Left cardiac atrium (tissue), 4 donors: ENCODE data around the gene ZSCAN12. TPM values are rescaled to one million over a fixed set of nuclear protein-coding genes. Genes with fewer than 3 reads are reported as not detected.
A peak's percentile ranks its signal among the peaks of the same experiment; 100 is the strongest.
"Not testable (repeated sequence)": the region's sequence is repeated elsewhere in the genome, so short reads cannot be mapped to it uniquely, and the experiment has no call there.

ENCODE experiments used
- ATAC-seq, 2 donors: fragments of 200-7000 bp; cut with Tn5 transposase; one replicate each; pipeline ENCODE4 v1.9.1; 2020; ENCODE audit warnings: mild to moderate bottlenecking in 2 of 2, moderate library complexity in 2 of 2
- DNase-seq: peaks from one replicate; pipeline ENCODE4 v3.0.0-alpha.2; 2020
- intact Hi-C, 2 donors: fragments of 100-400 bp; cut with DNase I; formaldehyde crosslinking; loops; one replicate each; pipeline versions ENCODE4 v1.14.1 to v1.15.1; 2022 to 2023
- total RNA-seq, 2 donors: library from RNA; stranded (reverse); fragmentation: NEBNext Ultra II Directional; extraction: Animal tissue kit (Norgen Biotek cat#: 25700); gene quantifications; one replicate each; pipeline ENCODE4 v1.2.1, GENCODE V29; 2021
- donor health status: DM: no; HTN: yes; CAD: no.
- donor health status: DM: no; HTN: yes; CAD: no; lungs with severe emphysema.
- donor health status: DM: yes; HTN: yes; CAD: no.
- donor health status: Dilated cardiomyopathy.

Gene ZSCAN12
- total RNA-seq, 2 donors from 2014 or later, result 2.6 to 3.7 TPM

DNA sequence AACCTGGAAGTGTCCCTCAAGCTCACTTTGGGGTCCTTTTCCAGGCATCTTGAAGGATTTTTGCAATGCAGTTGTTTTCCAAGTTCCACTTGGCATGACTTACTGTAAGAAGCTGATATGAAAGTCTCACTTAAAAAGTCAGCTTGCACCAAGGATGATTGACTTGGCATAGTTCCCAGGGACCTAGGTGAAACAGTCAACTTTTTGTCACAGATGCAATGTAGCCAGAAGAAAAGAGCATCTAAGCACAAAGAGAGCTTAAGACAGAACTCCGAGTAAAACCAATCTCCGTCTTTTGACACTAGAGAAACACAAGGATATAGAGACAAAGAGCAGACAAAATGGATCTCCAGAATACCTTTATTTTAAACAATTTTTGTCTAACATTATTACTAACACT is 2.6 kb upstream of the ZSCAN12 start:
- intact Hi-C loops, result loop anchor here in 1 of 2 donors (5.0 kb wide), 1 partner anchor 40 kb away; the partner anchor contains the start of gene ZSCAN23
- no peak for DNase-seq
- ATAC-seq, result no peak

DNA sequence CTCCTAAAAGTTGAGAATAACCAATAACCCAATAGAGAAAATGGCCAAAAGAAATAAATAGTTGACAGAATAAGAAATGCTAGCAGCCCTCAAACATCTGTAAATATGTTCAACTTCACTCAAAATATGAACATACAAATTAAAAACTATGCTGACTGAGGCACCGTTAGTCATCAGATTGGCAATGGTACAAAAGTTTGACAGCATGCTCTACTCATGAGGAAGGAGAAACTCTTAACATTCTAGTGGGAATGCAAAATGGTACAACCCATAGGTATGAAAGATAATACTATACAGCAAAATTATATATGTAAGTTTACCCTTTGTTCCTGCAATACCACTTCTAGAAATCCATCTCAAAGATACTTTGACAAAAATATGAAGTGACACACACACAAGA is 1.6 kb upstream of the ZSCAN12 start:
- DNase-seq (no peak), ATAC-seq (no peak)
- intact Hi-C loops, result loop anchor here in 1 of 2 donors (5.0 kb wide), 1 partner anchor 41 kb away; the partner anchor contains the start of gene ZSCAN23

DNA sequence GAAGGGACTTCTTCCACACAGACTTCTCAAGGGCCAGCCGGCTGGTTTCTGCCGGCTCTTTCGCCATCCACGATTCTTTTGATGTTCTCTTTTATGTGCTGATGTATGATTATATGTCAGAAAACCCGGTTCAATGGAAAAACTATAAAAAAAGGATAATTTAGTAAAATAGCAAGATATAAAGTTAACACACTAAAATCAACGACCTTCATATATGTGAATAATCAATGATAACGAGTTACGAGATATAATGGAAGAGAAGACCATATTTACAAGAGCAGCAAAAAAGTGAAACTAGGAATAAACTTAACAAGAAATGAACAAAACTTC is 540 bp upstream of the ZSCAN12 start:
- intact Hi-C loops, result loop anchor here in 1 of 2 donors (5.0 kb wide), 1 partner anchor 42 kb away; the partner anchor contains the start of gene ZSCAN23
- ATAC-seq, result no peak
- no peak for DNase-seq

DNA sequence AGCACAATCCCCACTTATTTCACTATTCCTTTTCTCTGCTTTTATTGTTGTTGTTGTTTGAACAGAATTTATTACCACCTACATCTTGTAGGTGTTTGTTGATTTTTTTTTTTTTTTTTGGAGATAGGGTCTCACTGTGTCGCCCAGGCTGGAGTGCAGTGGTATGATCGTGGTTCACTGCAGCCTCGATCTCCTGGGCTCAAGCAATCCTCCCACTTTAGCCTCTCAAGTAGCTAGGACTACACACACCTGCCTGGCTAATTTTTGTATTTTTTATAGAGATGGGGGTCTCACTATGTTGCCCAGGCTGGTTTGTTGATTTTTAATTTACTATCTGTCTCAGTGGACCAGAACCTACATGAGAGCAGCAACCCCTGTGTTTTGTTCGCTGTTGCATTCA is 3.6 kb downstream of the ZSCAN12 start:
- ATAC-seq (no peak), DNase-seq (no peak)
- intact Hi-C loops, result no loop called here

DNA sequence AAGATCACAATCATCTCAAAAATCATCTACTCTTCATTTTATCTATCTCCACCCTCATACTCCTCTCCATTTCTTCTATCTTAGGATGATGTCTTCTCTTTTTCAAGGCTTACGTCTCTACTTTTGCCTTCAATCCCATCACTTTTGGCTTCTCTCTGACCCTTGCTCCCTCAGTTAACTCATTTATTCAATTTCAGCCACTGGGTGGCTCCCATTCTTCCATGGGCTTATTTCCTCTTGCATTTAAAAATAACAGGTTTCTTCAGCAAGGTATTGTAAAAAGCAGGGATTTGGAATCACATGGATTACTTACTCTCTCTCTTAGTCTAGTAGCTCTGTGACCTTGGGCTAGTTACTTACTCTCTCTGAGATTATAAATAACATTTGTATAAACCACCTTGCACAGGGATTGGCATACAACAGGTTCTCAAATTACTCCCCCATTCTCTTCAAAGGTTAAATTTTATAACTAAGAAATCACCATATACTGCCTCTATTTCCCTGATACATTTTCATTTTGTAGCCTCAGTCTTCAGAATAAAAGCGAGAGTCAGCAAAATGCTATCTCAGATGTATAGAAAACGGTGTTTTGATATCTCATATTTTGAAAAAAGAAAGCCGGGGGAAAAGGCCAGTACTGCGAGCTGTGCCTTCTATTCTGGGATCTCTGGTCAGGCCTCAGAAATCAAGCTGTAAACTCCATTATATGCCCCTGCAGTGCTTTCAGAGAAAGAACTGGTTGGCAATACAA is 5.5 kb downstream of the ZSCAN12 start:
- intact Hi-C loops, result no loop called here
- DNase-seq, result no peak
- ATAC-seq, result no peak

DNA sequence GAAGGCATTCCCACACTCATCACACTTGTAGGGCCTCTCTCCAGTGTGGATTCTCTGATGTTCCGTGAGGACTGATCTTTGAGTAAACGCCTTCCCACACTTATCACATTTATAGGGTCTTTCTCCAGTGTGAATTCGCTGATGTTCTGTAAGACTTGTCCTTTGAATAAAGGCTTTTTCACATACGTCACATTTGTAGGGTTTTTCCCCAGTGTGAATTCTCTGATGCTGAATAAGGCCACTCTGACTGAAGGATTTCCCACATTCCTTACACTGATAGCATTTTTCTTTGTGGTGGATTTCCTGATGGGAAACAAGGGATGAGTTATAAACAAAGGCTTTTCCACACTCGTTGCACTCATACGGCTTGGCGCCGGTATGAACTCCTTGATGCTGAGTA is 8.9 kb downstream of the ZSCAN12 start:
- ATAC-seq, result no peak
- intact Hi-C loops, result no loop called here

DNA sequence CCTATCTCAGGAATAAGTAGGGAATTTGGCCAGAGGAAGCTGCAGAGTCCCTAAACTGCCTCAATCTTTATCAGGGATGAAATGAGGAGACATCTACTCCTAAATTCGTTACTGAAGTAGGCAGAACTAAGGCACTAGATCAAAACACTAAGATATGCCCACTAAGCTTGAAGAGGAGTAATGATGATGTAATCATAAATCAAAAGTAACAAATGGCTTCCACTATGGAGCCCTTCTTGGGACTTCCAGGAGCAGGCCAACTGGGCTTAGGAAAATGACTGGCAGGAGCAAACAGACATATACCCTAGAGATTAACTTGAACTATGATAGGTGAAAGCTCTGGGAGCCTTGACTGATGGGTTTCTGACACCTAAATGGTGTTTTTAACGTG is 15.4 kb downstream of the ZSCAN12 start:
- intact Hi-C loops, result no loop called here
- no peak for DNase-seq
- ATAC-seq, result no peak

More for the DNA sequence above, 8.9 kb downstream of the ZSCAN12 start:
- DNase-seq, result no peak

DNA sequence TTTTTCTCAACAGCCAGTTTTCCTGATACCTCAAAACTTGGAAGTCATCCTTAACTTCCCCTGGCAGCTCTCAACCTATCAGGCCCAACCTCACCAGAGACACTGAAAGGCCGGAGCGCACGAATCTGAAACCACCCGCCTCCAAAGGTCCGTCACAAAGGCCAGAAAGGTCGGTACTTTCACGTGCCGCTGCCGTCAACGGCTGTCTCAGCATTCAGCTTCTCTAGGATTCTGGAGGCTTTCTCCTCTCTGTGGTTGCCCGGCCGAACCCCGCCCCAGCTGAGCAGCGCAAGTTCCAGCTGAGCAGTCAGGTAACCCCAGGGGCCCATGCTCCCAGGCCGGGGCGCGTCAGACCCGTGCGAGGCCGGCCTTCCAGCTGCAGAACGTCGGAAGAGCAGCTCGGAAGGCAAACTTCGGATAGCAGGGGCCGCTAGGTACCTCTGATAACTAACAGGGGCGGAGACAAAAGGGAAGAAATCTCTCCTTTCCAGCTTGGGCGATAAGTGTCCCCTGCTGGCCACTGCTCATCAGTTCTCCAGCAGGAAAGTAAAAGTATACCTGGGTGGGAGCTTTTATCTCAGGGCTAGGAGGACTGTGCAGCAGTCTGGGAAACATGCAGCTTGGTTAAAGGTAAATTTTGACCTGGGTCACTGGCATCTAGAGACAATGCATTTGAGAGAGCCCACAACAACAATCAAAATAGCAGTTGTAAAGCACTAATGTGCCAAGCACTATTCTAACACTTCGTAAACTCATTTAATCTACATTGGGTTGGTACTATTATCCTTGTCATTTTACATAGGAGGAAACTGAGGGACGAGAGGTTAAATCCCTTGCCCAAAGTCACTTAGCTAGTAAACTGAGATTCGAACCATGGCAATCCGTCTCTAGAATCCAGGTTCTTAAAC is 16.1 kb downstream of the ZSCAN12 start:
- intact Hi-C loops, result no loop called here
- DNase-seq (peak; percentile 88), ATAC-seq (peak; percentile 97 to 99)

DNA sequence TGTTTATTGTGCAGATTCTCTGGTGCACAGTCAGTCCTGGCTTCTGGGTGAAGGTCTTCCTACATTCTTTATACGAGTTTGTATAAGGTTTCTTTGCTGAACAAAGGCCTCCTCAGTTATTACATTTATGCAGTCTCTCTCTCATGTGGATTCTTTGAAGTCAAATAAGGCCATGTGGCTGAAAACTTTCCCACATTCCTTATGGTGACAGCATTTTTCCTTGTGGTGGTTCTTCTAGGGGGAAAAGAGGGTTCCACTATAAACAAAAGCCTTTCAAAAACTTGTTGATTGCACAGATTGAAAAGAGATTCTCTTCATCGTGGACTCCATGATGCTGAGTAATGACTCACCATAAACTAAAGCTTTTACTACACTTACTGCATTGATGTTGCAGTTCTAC is 19.2 kb downstream of the ZSCAN12 start:
- ATAC-seq (no peak), DNase-seq (no peak)
- intact Hi-C loops, result no loop called here

DNA sequence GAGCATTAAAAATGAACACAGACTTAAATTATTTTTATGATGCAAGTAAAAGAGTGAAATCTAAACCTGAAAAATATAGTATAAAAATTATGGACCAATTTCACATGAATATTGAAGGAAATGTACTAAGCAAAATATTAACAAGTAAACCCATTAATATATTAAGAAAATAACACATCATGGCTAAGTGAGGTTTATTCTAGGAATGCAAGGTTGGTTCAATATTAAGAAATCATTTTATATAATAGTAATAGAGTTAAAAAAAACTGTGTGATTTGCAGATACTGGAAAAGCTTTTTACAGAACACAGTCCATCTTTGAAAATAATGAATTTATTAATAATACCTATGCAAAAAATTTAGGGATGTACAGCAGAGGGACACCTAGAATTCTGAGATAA is 20.9 kb downstream of the ZSCAN12 start:
- DNase-seq (no peak), ATAC-seq (no peak)
- intact Hi-C loops, result no loop called here

DNA sequence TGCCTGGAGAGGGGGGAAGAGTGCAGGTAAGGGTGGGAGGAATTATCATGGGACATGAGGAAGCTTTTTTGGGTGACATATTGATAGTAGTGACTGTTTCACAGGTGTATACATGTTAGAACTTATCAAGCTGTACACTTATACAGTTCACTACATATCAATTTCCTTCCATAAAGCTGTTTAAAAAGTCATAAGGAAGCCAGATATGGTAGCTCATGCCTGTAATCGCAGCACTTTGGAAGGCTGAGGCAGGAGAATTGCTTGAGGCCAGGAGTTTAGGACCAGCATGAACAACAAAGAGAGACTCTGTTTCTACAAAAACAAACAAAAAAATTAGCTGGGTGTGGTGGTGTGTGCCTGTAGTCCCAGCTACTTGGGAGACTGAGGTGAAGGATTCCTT is 21.7 kb downstream of the ZSCAN12 start:
- no peak for ATAC-seq
- intact Hi-C loops, result no loop called here
- no peak for DNase-seq

DNA sequence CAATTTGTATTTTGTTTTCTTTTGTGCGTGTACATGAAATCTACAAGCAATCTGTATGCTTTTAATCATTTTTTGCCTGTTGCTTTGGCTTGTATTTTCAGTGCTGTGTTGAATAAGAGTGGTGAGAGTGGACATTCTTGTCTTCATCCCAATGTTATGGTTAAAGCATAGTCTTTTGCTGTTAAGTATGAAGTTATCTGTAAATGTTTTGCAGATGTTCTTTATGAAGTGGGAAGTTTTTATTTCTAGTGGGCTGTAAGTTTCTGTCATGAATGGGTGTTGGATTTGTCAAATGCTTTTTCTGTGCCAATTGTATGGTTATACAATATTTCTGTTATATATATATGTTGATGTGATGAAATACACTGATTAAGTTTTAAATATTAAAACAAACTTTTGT is 25.6 kb downstream of the ZSCAN12 start:
- no peak for DNase-seq
- ATAC-seq, result no peak
- intact Hi-C loops, result no loop called here

DNA sequence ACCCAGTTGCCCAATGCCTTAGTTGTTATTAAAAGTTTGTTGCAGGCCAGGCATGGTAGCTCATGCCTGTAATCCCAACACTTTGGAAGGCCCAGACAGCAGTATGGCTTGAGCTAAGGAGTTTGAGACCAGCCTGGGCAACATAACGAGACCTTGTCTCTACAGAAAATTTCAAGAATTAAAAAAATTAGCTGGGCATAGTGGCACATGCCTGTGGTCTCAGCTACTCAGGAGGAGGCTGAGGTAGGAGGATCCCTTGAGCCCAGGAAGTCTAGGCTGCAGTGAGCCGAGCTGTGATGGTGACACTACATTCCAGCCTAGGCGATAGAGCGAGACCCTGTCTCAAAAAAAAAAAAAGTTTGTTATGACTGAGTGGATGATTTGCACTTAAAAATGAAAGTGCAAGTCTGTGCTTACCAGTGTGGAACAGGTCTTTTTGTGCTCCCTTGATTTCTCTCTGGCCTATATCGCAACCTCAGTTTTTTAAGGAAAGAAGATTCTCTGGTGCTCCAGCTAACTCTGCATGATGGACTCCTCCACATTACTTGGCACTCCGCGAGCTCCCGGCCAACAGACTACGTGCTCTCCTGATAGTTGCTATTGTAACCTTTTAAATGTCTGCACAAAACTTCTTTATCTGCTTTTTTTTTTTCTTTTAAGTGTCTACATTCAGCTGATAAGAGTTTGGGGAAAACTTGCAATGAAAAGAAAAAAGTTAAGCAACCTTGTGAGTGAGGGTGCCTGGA is 27.7 kb downstream of the ZSCAN12 start:
- ATAC-seq, result peak in 1 of 2 donors; percentile 72
- DNase-seq, result no peak
- intact Hi-C loops, result no loop called here

DNA sequence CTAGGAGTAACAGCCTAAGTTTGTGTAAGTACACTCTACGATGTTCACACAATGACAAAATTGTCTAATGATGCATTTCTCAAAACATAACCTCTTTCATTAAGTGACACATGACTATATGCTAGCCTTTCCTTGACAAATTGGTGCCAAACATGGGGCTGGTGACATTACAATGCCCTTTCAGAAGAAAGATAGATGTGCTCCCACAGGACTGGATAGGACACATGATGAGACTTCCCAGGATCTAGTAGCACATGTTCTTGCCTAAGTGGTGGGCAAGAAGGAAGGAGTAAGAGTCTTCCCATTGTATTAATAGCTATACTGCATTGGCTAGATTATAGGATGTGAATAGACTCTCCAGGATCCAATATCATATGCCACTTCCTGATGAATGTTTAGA is 28.3 kb downstream of the ZSCAN12 start:
- no peak for DNase-seq
- intact Hi-C loops, result no loop called here
- ATAC-seq, result no peak

DNA sequence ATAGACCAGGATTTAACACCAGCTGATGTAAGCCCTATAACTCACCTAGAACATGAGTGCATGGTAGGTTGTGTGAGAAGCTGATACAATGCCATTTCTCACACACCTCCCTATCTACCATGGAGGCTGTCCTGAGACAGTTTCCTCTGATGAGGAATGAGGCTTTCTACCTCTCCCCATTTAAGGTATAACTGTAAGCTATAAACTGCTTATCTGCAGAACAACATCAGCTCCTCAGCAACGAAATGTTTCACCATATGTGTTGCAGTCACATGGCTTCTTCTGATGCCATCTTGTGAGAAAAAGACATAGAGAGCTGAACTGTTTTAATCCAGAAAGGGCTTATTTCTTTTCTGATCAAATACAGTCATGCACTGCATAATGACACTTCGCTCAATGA is 29.1 kb downstream of the ZSCAN12 start:
- ATAC-seq, result no peak

DNA sequence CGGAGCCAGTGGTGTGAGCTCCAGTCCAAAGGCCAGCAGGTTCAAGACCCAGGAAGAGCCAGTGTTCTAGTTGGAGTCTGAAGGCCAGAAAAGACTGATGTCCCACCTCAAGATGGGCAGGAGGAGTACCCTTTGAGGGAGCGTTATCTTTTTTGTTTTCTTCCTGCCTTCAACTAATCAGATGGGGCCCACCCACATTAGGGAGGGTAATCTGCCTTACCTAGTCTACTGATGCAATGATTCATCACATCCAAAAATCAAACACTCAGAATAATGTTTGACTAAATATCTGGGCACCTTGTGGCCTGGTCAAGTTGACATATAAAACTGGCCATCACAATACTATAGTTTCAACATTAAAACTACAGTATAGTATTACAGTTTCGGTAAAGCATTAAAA is 30.1 kb downstream of the ZSCAN12 start:
- intact Hi-C loops, result no loop called here
- ATAC-seq, result no peak

More for the DNA sequence above, 29.1 kb downstream of the ZSCAN12 start:
- DNase-seq, result no peak
- intact Hi-C loops, result no loop called here

DNA sequence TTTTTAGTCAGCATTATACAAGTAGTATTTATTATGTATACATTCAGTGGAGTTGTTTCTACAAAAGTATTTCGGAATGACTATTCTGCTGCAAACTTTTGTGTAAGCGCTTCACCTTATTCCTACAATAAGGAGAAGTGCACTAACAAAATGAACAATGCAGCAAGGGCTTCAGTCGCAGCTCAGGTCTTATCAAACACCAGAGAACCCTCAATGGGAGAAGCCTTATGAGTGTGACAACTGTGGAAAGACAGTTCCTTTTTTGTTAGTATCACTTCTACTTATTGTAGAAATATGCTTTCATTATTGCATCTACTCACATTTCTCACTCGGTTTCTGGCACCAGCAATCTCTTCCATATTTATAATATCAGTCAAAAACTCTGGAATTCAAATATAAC is 31.0 kb downstream of the ZSCAN12 start:
- intact Hi-C loops, result no loop called here
- ATAC-seq (no peak), DNase-seq (no peak)

More for the DNA sequence above, 30.1 kb downstream of the ZSCAN12 start:
- DNase-seq, result no peak

DNA sequence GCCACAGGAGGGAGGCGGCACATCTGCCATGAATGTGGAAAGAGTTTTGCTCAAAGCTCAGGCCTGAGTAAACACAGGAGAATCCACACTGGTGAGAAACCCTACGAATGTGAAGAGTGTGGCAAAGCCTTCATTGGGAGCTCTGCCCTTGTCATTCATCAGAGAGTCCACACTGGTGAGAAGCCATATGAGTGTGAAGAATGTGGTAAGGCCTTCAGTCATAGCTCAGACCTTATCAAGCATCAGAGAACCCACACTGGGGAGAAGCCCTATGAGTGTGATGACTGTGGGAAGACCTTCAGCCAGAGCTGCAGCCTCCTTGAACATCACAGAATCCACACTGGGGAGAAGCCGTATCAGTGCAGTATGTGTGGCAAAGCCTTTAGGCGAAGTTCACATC is 34.0 kb downstream of the ZSCAN12 start:
- ATAC-seq, DNase-seq, intact Hi-C loops: not testable (repeated sequence)

DNA sequence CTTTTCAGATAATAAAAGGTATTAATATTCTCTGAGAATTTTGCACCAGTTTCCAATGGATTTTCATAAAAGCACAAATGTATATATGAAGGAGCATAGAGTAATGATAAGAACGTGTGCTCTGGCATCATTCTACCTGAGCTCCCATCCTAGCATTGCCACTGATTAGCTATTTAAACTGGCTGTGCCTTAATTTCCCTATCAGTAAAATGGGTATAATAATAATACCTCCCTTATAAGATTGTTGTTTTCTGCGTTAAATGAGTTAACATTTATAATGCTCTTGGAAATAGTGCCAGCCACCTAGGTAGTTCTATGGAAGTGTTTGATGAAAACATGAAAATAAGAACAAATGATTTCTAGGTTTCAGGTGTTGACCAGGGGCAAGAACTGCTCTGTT is 38.6 kb downstream of the ZSCAN12 start:
- no peak for ATAC-seq
- intact Hi-C loops, result no loop called here
- no peak for DNase-seq

DNA sequence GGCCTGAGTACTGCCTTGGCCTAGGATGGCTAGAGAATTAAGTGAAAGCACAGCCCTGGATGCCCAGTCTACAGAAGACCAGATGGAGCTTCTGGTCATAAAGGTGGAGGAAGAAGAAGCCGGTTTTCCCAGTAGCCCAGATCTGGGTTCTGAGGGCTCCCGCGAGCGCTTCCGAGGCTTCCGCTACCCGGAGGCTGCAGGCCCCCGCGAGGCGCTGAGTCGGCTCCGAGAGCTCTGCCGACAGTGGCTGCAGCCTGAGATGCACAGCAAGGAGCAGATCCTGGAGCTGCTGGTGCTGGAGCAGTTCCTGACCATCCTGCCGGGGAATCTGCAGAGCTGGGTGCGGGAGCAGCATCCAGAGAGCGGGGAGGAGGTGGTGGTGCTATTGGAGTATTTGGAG is 40.0 kb downstream of the ZSCAN12 start:
- intact Hi-C loops, result loop anchor here (5.0 to 10.0 kb wide), 3 partner anchors 92 to 225 kb away; partner anchors contain the start of gene ZSCAN26 (in 1 of the 2)
- DNase-seq, ATAC-seq: not testable (repeated sequence)
